HG03159 (cell line): ENCODE measurements around the gene RAD18.

Experiments
- ATAC-seq: cut with Tn5 transposase; IDR thresholded peaks from one replicate; pipeline ENCODE4 v1.9.1; 2021; ENCODE audit warnings: mild to moderate bottlenecking, moderate library complexity; ENCODE audit not compliant: unreplicated experiment

The RAD18 gene

GRCh38 chr3:8838765-8839423, 124.4 kb downstream of the RAD18 start:
- ATAC-seq = no peak

DNA sequence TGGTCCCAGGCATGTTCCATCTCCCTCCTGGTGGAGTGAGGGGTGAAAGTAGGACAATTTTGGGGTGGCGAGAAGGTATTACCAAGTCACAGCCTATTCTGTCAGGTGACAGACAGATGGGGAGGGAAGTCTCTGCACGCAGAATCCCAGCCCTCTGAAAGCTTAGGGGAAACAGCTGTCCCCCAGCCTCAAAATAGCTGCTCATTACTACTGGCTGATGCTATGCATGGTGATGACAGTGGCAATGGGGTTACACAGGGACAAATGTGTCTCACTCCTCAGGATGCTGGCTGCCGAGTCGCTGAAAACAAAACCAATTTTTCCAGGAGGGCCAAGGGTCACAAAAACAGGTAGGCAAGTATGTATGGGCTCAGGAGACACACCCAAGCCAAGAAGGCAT, 125.0 kb downstream of the RAD18 start:
- ATAC-seq = no peak

DNA sequence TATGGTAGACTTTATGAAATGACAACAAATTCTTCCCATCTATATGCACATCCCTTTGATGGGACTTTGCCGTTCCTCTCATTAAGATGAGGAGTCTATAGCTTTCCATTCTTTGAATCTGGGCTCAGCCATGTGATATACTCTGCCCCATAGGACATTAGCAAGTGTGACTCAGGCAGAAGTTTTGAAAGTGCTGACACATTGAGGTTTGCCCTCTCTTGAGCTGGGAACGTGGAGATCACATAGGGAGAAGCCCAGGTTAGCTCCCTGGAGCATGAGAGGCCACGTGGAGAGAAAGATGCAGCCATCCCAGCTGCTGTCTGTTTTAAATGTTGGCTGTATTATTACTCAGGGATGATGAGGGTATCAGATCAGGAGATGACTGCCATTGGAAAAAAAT, 126.1 kb downstream of the RAD18 start:
- ATAC-seq = no peak

- no peak for ATAC-seq
These were observed 127.2 kb downstream of the RAD18 start for GRCh38 chr3:8836096-8836495.

GRCh38 chr3:8835385-8835784, 127.9 kb downstream of the RAD18 start:
- ATAC-seq = no peak

DNA sequence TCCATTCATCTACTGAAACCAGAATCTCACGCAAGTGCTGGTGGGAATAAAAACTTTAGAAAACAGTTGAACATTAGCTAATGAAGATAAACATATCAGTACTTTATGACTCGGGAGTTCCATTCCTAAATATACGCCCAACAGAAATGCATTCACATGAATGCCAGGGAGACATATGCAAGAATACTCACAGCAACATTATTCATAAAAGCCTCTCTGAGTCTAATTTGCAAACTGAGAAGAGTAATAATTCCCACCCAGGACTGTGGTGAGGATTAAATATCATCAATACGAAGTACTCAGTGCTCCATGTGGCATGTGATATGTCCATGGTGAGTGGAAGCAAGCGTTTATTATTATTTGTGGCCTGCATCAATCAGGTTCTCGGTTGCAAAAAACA, 128.3 kb downstream of the RAD18 start:
- ATAC-seq = no peak

GRCh38 chr3:8827641-8828040, 135.6 kb downstream of the RAD18 start:
- no peak for ATAC-seq
